Lung (tissue), 12 donors: Measurements from ENCODE around the gene BCAP31. TPM values are rescaled to one million over a fixed set of nuclear protein-coding genes. Genes with fewer than 3 reads are reported as not detected.

Experiments
- ATAC-seq: fragments of 200-7000 bp; cut with Tn5 transposase; one replicate; pipeline ENCODE4 v1.9.1; 2020; ENCODE audit warnings: moderate number of reproducible peaks; ENCODE audit not compliant: insufficient read depth, low FRiP score
- DNase-seq, 3 donors: peaks; one replicate each; pipeline ENCODE4 v3.0.0-alpha.2; 2013 to 2017
- H3K27ac ChIP-seq, 2 donors: one replicate each; pipeline ENCODE4 v1.5.1; 2013; ENCODE audit warnings: mild to moderate bottlenecking in 2 of 2, moderate library complexity in 2 of 2, control low read depth in 1 of 2, inconsistent platforms in 1 of 2, low read depth in 1 of 2, low read length in 1 of 2
- H3K27me3 ChIP-seq, 3 donors: one replicate each; pipeline ENCODE4 v1.5.1; 2013; ENCODE audit warnings: low read length in 2 of 3; ENCODE audit not compliant: control insufficient read depth in 3 of 3, insufficient read depth in 3 of 3
- H3K36me3 ChIP-seq, 4 donors: one replicate each; pipeline ENCODE4 v1.5.1; 2013; ENCODE audit warnings: low read length in 4 of 4, mild to moderate bottlenecking in 1 of 4, moderate library complexity in 1 of 4; ENCODE audit not compliant: control insufficient read depth in 4 of 4, insufficient read depth in 4 of 4
- H3K4me1 ChIP-seq, 5 donors: one replicate each; pipeline ENCODE4 v1.5.1; 2013; ENCODE audit warnings: low read length in 5 of 5, mild to moderate bottlenecking in 2 of 5, moderate library complexity in 1 of 5; ENCODE audit not compliant: control insufficient read depth in 5 of 5, insufficient read depth in 5 of 5
- H3K4me3 ChIP-seq: one replicate; pipeline ENCODE4 v1.5.1; 2013; ENCODE audit warnings: mild to moderate bottlenecking, control low read depth, moderate library complexity
- H3K9ac ChIP-seq, 2 donors: one replicate each; pipeline ENCODE4 v1.5.1; 2013; ENCODE audit warnings: low read length in 2 of 2, control low read depth in 1 of 2; ENCODE audit not compliant: insufficient read depth in 1 of 2
- H3K9me3 ChIP-seq, 4 donors: one replicate each; pipeline ENCODE4 v1.5.1; 2013; ENCODE audit warnings: low read length in 3 of 4, mild to moderate bottlenecking in 1 of 4, moderate library complexity in 1 of 4; ENCODE audit not compliant: control insufficient read depth in 4 of 4, insufficient read depth in 3 of 4
- CTCF ChIP-seq: IDR thresholded peaks from 2 replicates; pipeline ENCODE4 v1.5.1; 2012; ENCODE audit warnings: mild to moderate bottlenecking; ENCODE audit errors: control extremely low read depth, extremely low read depth
- WGBS, 2 donors: extraction: QIAGEN DNeasy Blood & Tissue Kit; methylation state at CpG; one replicate each; pipeline ENCODE4 v1.1.7; 2013; 5-methylcytosine and 5-hydroxymethylcytosine counted together
- polyA plus RNA-seq, 2 donors: library from polyadenylated mRNA; stranded (reverse); fragments of 200-250 nt; gene quantifications; one replicate each; pipeline ENCODE4 v1.2.1, GENCODE V29; 2013
- total RNA-seq, 2 donors: library from RNA; depleted of rRNA in 1 of 2; stranded (reverse); fragments of >200 nt in 1 of 2; gene quantifications; one replicate each; pipeline ENCODE4 v1.2.1, GENCODE V29; 2014 to 2021
- donor health status: control.
- donor health status: control.
- donor health status: Bipolar disorder and iron deficiency.
- donor health status: healthy.
- donor health status: DM: yes; HTN: yes; CAD: no.

The BCAP31 gene
- total and polyA plus RNA-seq, 4 donors = 76.8 to 283 (median 206) TPM

DNA sequence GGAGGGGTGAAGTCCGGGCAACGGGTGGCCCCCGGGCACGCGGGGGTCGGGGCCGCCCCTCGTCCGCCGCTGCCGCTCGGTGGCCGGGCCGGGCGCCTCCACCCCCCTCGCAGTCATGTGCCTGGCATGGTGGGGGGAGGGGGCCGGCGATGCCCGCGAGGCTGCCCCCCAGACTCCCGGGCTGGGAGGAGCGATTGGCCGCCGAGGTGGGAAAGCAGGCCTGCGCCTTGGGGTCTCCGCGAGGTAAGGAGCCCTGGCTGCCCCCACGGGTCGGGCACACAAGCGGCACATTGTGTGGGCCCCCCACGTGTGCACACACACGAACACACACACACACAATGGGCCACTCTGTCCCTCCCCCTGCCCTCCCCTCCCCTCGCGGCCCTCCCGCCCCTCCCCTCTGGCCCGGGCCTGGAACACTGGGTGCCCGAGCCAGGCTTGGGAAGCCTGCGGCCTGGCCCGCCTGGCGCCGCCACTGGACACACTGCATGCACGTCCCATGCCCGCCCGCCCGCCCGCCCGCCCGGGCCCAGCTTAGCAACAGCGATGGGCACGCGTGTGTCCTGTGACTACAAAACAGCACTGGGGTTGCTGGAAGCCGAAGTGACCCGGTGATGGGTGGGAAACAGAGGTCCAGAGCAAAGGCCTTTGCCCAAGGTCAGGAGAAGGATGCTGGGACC, 35.1 kb downstream of the BCAP31 start:
- no peaks in the 10 kb centered on the region for H3K4me1 ChIP-seq
- H3K27me3 ChIP-seq = no peaks in the 10 kb centered on the region
- H3K9ac ChIP-seq = no peak overlapping the region
- ATAC-seq = no peak
- TF ChIP-seq CTCF = no peak
- H3K4me3 ChIP-seq = no peak overlapping the region
- H3K9me3 ChIP-seq = no peaks in the 10 kb centered on the region
- WGBS, 2 donors = 36 to 45% methylated on average over 9 to 53 of the region's 53 CpGs
- H3K36me3 ChIP-seq = no peaks in the 10 kb centered on the region
- DNase-seq = peak in 2 of 3 donors; percentile 29 to 54
- H3K27ac ChIP-seq = peak overlapping the region in 1 of 2 donors; percentile 88

DNA sequence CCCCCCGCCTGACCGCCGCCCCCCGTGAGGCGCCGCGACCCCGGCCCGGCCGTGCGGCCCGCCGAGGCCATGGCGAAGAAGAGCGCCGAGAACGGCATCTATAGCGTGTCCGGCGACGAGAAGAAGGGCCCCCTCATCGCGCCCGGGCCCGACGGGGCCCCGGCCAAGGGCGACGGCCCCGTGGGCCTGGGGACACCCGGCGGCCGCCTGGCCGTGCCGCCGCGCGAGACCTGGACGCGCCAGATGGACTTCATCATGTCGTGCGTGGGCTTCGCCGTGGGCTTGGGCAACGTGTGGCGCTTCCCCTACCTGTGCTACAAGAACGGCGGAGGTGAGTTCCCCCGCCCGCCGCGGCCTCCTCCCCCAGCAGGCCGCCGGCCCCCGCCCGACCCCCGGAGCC, 35.7 kb downstream of the BCAP31 start:
- H3K4me1 ChIP-seq = no peaks in the 10 kb centered on the region
- H3K9me3 ChIP-seq = peaks cover 0 to 3% (median 1%) of the 10 kb centered on the region in 4 donors
- peak overlapping the region in 1 of 2 donors; percentile 88 for H3K27ac ChIP-seq
- WGBS, 2 donors = 31% methylated on average over 57 of the region's 57 CpGs; no CpG with 5 or more reads in 1 of the 2 donors
- DNase-seq (no peak), ATAC-seq (no peak)
- no peak overlapping the region for H3K9ac ChIP-seq
- peak overlapping the region; percentile 20 for H3K4me3 ChIP-seq
- no peaks in the 10 kb centered on the region for H3K36me3 ChIP-seq
- H3K27me3 ChIP-seq = no peaks in the 10 kb centered on the region
- TF ChIP-seq CTCF = no peak

DNA sequence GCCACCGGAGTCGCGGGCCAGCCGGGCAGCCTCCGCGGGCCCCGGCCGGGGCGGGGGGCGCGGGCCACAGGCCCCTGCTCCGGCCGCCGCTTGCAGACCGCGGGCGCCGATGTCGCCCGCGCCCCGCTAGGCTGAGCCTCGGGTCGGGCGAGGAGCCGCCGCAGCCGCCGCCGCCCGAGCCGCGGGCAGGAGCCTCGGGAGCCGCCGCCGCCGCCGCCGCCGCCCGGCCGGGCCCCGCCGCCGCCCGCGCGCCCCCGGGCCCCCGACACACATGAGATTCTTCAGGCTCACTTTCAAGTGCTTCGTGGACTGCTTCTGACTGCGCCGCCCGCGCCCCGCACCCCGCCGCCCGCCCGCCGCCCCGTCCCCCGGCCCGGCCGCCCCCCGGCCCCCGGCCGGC, 36.1 kb downstream of the BCAP31 start:
- WGBS, 2 donors = 39% methylated on average over 68 of the region's 69 CpGs; no CpG with 5 or more reads in 1 of the 2 donors
- no peak for DNase-seq
- Histone ChIP-seq H3K9ac (no peak overlapping the region), H3K9me3 (peaks cover 0 to 3% (median 1%) of the 10 kb centered on the region in 4 donors), H3K36me3 (no peaks in the 10 kb centered on the region), H3K4me1 (no peaks in the 10 kb centered on the region), H3K4me3 (peak overlapping the region; percentile 2), H3K27me3 (no peaks in the 10 kb centered on the region), H3K27ac (peak overlapping the region in 1 of 2 donors; percentile 49)
- TF ChIP-seq CTCF = no peak
- no peak for ATAC-seq
